Measurements from ENCODE around the gene NFIB.

DNA sequence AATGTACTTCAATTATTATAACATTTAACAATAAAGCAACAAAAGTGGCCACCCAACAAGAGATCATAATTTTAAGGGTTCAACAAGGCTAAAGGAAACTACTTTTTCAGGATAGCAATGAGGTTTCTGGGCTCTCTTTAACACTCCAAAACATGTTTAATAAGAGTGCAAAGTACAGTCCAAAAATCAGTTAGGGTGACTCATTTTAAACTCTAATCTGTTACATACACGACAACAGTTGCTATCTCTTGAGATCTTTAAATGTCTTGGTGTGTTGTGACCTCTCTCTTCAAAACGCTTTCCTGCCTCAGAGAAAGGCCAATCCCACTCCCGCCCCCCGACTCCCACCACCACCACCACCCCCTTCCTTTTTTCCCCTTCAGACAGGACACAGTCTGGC lies 11.5 kb downstream of the NFIB start:
- no peak for TF ChIP-seq EZH2 (IDR thresholded peaks at IDR 0.05; ENCODE audit: insufficient read depth, low read length)
- TF ChIP-seq, protein P1, sequence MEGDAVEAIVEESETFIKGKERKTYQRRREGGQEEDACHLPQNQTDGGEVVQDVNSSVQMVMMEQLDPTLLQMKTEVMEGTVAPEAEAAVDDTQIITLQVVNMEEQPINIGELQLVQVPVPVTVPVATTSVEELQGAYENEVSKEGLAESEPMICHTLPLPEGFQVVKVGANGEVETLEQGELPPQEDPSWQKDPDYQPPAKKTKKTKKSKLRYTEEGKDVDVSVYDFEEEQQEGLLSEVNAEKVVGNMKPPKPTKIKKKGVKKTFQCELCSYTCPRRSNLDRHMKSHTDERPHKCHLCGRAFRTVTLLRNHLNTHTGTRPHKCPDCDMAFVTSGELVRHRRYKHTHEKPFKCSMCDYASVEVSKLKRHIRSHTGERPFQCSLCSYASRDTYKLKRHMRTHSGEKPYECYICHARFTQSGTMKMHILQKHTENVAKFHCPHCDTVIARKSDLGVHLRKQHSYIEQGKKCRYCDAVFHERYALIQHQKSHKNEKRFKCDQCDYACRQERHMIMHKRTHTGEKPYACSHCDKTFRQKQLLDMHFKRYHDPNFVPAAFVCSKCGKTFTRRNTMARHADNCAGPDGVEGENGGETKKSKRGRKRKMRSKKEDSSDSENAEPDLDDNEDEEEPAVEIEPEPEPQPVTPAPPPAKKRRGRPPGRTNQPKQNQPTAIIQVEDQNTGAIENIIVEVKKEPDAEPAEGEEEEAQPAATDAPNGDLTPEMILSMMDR (IDR thresholded peaks at IDR 0.05; ENCODE audit: insufficient read depth, low read depth, low read length): no peak
